GM21825 (cell line): ENCODE data around the gene OR7A5.
"Not testable (repeated sequence)": the region's sequence is repeated elsewhere in the genome, so short reads cannot be mapped to it uniquely, and the experiment has no call there.

Source experiments
- ATAC-seq: cut with Tn5 transposase; IDR thresholded peaks from one replicate; pipeline ENCODE4 v1.9.1; 2021; ENCODE audit warnings: mild to moderate bottlenecking, moderate library complexity; ENCODE audit not compliant: unreplicated experiment

Gene OR7A5

DNA sequence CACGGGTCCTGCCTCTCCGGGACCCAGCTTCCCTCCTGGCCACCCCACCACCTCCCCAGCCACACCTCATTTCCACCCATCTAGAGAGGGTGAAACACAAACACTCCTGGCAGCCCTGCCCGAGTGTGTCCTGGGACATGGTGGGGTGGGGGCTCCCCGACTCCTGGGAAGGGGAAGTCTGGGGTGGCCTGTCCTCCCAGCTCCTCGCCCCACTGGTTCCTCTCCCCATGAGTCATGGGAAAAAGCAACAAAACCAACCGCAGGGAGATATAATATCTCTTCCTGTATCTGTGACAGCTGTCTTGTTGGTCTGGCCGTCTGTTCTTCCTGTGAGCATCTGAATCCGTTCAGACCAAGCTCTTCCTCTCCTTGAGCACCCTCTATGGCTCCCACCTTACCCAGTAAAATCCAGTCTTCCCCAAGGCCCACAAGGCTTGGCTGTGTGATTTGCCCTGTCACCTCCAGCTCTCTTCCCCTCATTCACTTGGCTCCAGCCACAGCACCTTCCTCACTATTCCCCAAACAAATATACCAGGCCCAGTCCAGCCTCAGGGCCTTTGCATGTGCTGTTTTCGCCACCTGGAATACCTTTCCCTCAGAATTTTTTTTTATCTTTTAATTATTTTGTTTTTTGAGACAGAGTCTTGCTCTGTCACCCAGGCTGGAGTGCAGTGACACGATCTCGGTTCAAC lies 49.7 kb downstream of the OR7A5 start:
- ATAC-seq = not testable (repeated sequence)

GRCh38 chr19:14784730-14785101 lies 50.3 kb downstream of the OR7A5 start:
- ATAC-seq = peak; percentile 42

- not testable (repeated sequence) for ATAC-seq
These were observed 51.5 kb downstream of the OR7A5 start for GRCh38 chr19:14783410-14783998.

DNA sequence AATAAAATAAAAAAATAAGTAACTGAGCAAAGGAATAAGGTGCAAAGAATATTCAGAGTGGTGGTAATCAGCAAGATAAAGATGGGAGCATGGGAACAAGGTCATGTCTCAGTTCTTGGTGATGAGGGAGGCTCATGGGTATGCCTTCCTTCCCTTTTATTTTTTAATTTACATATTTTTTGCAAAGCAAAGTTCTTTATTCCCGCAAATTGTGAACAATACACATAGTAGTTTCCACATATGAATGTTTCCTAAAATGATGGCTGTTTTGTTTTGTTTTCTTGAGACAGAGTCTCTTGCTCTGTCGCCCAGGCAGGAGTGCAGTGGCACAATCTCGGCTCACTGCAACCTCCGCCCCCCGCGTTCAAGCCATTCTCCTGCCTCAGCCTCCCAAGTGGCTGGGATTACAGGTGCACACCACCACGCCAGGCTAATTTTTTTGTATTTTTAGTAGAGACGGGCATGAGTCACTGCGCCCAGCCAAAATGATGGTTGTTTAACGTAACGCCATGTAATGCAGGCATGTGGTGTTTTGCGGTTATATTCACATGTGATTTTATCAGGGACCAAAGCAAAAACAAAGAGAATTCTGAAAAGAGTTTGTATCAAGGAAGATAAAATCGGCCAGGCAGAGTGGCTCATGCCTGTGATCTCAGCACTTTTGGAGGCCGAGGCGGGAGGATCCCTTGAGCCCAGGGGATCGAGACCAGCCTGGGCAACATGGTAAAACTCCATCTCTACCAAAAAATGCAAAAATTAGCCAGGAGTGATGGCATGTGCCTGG lies 52.2 kb downstream of the OR7A5 start:
- no peak for ATAC-seq

DNA sequence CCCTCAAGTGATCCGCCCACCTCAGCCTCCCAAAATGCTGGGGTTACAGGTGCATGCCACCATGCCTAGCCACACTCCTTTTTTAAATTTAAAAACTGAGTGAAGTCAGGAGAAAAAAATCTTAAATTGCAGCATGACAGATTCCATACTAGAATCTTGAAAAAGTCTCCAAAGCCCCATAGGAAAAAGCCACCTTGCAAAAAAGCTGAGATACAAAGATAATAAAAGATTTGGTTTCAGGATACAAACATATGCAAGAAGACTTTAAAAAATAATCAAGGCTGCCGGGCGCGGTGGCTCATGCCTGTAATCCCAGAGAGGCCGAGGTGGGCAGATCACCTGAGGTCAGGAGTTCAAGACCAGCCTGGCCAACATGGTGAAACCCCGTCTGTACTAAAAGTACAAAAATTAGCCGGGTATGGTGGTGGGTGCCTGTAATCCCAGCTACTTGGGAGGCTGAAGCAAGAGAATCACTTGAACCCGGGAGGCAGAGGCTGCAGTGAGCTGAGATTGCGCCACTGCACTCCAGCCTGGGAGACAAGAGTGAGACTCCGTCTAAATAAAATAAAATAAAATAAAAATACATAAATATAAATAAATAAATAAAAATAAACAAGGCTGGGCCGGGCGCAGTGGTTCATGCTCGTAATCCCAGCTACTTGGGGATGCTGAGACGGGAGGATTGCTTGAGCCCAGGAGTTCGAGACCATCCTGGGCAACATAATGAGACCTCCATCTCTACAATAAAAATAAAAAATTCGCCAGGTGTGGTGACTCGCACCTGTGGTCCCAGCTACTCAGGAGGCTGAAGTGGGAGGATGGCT lies 53.1 kb downstream of the OR7A5 start:
- not testable (repeated sequence) for ATAC-seq

GRCh38 chr19:14780622-14781225 lies 54.3 kb downstream of the OR7A5 start:
- not testable (repeated sequence) for ATAC-seq

DNA sequence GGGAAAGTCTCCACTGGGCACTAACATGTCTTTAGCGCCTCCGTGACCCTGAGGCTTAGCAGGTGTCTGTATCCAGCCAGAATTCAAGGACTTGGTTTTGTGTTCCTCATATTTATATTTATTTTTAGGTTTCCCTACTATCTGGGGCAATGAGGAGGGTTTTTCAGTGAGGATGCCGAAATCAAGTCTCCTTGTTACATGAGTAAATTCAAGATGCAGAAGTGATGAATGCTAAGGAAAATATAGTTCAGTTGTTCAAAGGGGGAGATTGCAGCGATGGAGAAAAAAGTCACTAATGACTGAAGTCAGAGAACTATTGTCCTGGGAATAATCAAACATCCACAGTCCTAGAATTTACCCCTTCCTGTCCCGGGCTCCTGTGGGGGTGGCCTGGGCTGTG lies 55.8 kb downstream of the OR7A5 start:
- no peak for ATAC-seq

DNA sequence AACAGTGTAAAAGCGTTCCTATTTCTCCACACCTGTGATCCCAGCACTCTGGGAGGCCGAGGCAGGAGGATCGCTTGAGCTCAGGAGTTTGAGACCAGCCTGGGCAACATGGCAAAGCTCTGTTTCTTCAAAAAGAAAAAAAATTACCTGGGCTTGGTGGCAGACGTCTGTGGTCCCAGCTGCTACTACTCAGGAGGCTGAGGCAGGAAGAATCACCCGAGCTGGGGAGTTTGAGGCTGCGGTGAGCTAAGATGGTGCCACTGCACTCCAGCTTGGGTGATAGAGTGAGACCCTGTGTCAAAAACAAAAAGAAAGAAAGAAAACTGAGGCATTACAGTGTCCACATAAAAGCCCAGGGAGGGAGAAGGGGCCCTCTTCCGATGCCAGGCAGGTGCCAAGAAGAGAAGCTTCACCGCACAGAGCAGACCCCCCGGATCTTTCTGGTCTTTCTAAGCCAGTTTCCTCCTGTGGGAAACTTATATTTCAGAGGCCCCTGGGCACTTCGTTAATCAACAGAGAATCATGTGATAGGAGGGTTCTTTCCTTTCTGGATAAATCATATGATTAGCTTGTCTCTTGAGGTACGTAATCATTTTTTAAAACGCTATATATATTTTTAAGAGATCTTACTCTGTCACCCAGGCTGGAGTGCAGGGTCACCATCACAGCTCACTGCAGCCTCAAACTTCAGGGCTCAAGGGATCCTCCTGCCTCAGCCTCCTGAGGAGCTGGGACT lies 56.7 kb downstream of the OR7A5 start, which contains the start of gene ADGRE2:
Gene ADGRE2 (minus strand): TSS at position 451 of the 736 bp plus-strand sequence. CDS start 1,804 bp downstream, outside the sequence.
- not testable (repeated sequence) for ATAC-seq

DNA sequence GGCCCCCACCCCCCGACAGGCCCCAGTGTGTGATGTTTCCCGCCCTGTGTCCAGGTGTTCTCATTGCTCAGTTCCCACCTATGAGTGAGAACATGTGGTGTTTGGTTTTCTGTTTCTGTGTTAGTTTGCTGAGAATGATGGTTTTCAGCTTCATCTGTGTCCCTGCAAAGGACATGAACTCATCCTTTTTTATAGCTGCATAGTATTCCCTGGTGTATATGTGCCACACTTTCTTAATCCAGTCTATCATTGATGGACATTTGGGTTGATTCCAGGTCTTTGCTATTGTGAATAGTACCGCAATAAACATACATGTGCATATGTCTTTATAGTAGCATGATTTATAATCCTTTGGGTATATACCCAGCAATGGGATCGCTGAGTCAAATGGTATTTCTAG lies 57.3 kb downstream of the OR7A5 start:
- ATAC-seq = not testable (repeated sequence)
